AG09319 (cell line): ENCODE measurements around the gene AP3B1.

Source experiments
- DNase-seq: peaks from one replicate; pipeline ENCODE4 v3.0.0-alpha.2; 2010; ENCODE audit warnings: low read depth; ENCODE audit errors: extremely low read depth
- TF ChIP-seq, protein P1 (sequence below): IDR thresholded peaks from 2 replicates; pipeline ENCODE4 v1.5.1; 2011; ENCODE audit warnings: low read depth, mild to moderate bottlenecking, inconsistent platforms, low read length, moderate library complexity

AP3B1 gene

DNA sequence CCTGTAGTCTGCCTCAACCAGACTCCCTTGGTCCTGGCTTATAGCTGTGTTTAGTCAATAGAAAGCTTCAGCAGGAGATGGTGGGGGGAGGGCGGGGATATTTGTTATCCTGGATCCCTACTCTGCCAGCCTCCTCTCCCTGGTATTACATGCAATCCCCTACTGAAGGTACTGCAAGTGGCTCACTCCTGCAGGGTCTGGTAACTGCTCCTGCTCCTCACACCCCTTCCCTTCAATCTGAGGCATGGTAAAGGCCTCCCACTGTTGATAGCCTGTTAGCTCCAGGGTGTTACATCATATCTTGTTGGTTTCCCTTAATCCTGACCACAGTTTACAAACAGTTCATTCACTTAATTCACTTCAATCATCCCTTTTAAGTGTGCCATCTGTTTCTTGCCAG, 137.5 kb downstream of the AP3B1 start:
- DNase-seq: no peak

DNA sequence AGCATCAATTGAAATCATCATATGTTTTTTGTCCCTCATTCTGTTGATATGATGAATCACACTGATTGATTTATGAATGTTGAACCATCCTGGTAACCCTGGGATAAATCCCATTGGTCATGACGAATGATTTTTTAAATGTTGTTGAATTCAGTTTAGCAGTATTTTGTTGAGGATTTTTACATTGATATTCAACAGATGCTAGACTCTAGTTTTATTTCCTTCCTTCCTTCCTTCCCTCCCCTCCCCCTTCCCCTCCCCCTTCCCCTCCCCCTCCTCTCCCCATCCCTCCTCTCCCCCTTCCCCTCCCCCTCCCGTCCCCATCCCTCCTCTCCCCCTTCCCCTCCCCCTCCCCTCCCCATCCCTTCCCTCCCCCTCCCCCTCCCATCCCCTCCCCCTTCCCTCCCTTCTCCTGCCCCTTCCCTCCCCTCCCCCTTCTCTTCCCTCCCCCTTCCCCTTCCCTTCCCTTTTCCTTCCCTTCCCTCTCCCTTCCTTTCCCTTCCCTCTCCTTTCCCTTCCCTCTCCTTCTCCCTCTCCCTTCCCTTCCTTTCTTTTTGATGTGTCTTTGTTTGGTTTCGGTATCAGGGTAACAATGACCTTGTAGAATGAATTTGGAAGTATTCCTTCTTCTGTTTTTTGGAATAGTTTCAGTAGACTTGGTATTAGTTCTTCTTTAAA, 142.8 kb downstream of the AP3B1 start:
- DNase-seq: no peak
- TF ChIP-seq, protein P1, sequence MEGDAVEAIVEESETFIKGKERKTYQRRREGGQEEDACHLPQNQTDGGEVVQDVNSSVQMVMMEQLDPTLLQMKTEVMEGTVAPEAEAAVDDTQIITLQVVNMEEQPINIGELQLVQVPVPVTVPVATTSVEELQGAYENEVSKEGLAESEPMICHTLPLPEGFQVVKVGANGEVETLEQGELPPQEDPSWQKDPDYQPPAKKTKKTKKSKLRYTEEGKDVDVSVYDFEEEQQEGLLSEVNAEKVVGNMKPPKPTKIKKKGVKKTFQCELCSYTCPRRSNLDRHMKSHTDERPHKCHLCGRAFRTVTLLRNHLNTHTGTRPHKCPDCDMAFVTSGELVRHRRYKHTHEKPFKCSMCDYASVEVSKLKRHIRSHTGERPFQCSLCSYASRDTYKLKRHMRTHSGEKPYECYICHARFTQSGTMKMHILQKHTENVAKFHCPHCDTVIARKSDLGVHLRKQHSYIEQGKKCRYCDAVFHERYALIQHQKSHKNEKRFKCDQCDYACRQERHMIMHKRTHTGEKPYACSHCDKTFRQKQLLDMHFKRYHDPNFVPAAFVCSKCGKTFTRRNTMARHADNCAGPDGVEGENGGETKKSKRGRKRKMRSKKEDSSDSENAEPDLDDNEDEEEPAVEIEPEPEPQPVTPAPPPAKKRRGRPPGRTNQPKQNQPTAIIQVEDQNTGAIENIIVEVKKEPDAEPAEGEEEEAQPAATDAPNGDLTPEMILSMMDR: no peak

More for the DNA sequence above, 137.5 kb downstream of the AP3B1 start:
- TF ChIP-seq, protein P1: no peak

DNA sequence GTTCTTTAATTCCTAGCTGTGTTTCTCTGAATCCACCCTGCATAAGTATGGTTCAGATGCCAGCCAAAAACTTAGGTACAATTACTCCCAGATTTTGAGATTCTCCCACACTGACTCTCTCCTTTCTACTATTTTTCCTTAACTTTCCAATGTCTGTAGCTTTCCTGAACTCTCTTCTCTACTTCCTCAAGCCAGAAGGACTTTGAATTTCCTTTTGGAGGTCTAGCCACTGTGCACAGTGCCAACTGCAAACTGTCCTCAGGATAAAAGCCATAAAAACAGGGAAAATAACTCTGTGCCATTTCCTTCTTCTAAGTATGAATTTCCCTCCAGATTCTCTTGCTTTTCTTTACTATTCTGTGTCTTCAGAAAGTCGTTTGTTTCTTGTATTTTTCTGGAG, 157.2 kb downstream of the AP3B1 start:
- TF ChIP-seq, protein P1: no peak
- no peak for DNase-seq

DNA sequence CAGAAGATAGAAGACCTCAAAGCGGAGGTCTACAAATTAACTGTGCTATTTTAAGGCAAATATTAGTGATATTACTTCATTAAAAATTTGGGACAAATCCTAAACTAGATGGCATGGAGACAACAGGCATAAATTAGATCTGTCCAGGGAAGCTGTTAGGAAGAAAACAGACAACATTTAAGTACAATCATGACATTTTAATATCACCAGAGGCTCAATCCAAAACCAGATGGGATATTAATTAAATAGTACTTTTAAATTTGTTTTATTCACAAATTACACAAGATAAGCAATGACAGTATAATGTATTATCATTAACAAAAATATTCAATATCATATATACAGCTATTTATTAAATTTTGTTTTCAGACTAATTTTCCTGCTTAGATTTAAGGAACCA, 161.1 kb downstream of the AP3B1 start:
- DNase-seq: no peak
- TF ChIP-seq, protein P1: no peak

DNA sequence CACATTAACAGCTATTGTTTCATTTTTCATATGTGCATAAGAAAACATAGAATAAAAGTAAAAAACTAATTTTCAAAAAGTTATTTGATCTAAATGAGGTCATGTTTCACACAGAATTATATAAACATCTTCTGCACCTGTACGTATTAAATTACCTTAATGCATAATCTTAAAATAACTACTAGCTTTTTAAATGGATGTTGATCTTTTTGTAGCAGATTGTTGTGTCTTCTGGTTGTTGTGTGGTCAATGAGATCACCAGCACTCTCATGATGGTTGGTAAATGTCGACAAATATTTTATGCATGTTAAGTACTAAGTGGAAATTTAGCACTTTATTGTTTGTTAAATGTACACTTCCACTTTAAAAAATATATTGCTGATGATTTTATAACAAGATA, 162.0 kb downstream of the AP3B1 start:
- TF ChIP-seq, protein P1: no peak
- no peak for DNase-seq

DNA sequence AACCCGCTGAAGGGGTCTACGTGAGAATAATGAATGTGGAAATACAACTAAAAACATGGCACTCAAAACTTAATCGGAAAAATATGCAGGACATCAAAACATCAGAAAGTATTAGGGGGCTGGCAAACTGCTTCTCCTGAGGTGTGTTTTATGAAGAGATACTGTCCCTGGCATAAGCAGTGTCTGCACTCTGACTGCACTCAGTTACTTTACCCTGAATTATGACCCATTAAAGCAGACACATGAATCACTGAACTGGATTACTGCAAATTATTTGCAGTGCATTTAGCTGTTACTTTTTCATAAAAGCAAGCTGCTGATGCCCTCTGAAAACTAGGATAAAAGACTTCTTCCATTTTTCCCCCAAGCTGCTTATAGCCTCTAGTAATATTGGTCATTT, 164.9 kb downstream of the AP3B1 start:
- DNase-seq: no peak
- TF ChIP-seq, protein P1: no peak

DNA sequence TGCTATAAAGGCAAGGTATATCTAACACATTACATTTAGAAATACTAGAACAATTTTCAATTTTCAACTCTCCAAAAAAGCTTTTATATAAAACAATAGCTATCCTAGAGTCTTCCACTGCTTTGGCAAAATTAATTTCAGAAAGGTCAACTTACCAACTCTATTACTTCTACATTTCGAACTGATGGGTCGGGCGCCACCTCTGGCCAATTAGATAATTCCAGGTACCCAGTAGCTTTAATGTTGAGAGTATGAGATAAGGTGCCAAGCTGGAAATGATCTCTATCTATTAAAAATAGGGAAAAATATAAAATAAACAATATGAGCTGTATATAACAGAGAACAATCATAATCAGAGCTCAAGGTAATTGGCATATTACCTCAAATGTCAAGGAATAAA, 166.6 kb downstream of the AP3B1 start:
- TF ChIP-seq, protein P1: no peak; the same call in 1 of the 2 replicates
- DNase-seq: no peak
